HEK293 (cell line): ENCODE data around the gene TCEANC2.

Experiments used
- CTCF ChIP-seq: fragments of 450-650 bp; formaldehyde crosslinking; IDR thresholded peaks from 2 replicates; pipeline ENCODE4 v1.5.1; 2016; ENCODE audit warnings: missing biosample characterization, missing genetic modification characterization
- REST ChIP-seq: fragments of 450-650 bp; formaldehyde crosslinking; IDR thresholded peaks from 2 replicates; pipeline ENCODE4 v1.5.1; 2016; ENCODE audit warnings: missing biosample characterization, missing genetic modification characterization
- ZBTB20 ChIP-seq: fragments of 450-650 bp; formaldehyde crosslinking; IDR thresholded peaks from 2 replicates; pipeline ENCODE4 v1.5.1; 2016; ENCODE audit warnings: missing biosample characterization, missing genetic modification characterization
- ZEB2 ChIP-seq: fragments of 450-650 bp; formaldehyde crosslinking; IDR thresholded peaks from 2 replicates; pipeline ENCODE4 v1.5.1; 2016; ENCODE audit warnings: missing biosample characterization, missing genetic modification characterization
- ZNF175 ChIP-seq: fragments of 450-650 bp; formaldehyde crosslinking; IDR thresholded peaks from 2 replicates; pipeline ENCODE4 v1.5.1; 2016; ENCODE audit warnings: missing biosample characterization, missing genetic modification characterization
- ZNF426 ChIP-seq: fragments of 450-650 bp; formaldehyde crosslinking; IDR thresholded peaks from 2 replicates; pipeline ENCODE4 v1.5.1; 2017; ENCODE audit warnings: missing biosample characterization, missing genetic modification characterization, mild to moderate bottlenecking, inconsistent platforms, moderate library complexity
- ZNF561 ChIP-seq: fragments of 450-650 bp; IDR thresholded peaks from 2 replicates; pipeline ENCODE4 v1.5.1; 2018; ENCODE audit warnings: missing biosample characterization, missing genetic modification characterization, borderline replicate concordance
- TF ChIP-seq, protein P1 (sequence below): fragments of 450-650 bp; formaldehyde crosslinking; IDR thresholded peaks from 2 replicates; pipeline ENCODE4; 2016; ENCODE audit warnings: missing biosample characterization, missing genetic modification characterization

DNA sequence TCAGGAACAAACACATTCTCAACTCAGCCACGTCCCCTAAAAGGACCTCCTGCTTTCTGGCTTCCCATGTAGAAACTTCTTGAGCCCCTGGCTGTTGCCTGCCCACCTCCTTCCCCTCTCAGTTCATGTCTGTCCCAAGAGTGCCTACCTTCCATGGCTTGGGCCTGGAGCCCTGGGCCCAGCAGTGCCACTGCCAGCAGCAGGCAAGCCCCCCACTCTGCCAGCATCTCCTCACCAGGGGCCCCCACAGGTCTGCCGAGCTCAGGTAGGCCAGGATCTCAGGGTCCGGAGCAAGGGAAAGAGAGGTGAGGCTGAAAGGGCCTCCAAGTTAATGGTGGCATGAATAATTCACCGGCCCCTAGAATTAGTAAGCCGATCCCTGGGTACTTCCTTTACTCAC lies 99.3 kb downstream of the TCEANC2 start, which contains the start of gene CDCP2:
- TF ChIP-seq ZNF561 (tag by site-specific recombination) (no peak), CTCF (tag by site-specific recombination) (no peak), ZBTB20 (tag by site-specific recombination) (no peak), ZNF175 (tag by site-specific recombination) (no peak), REST (tag by site-specific recombination) (no peak), ZNF426 (no peak), ZEB2 (tag by site-specific recombination) (no peak)
- TF ChIP-seq, protein P1, sequence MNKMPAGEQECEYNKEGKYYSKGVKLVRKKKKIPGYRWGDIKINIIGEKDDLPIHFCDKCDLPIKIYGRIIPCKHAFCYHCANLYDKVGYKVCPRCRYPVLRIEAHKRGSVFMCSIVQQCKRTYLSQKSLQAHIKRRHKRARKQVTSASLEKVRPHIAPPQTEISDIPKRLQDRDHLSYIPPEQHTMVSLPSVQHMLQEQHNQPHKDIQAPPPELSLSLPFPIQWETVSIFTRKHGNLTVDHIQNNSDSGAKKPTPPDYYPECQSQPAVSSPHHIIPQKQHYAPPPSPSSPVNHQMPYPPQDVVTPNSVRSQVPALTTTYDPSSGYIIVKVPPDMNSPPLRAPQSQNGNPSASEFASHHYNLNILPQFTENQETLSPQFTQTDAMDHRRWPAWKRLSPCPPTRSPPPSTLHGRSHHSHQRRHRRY (tag by site-specific recombination), result no peak
